Activated T-cell treated with anti-CD3 and anti-CD28 coated beads, Interleukin-2, amount 50 U/mL, for 48 hours (primary cell): ENCODE results near the gene ADPRH.
"Not testable (repeated sequence)": the region's sequence is repeated elsewhere in the genome, so short reads cannot be mapped to it uniquely, and the experiment has no call there.

ENCODE experiments used
- DNase-seq, 2 experiments: peaks; one replicate each; pipeline ENCODE4 v3.0.0-alpha.2; 2020

The ADPRH gene

GRCh38 chr3:119560160-119560559 is 19.1 kb upstream of the ADPRH start:
- no peak for DNase-seq

DNA sequence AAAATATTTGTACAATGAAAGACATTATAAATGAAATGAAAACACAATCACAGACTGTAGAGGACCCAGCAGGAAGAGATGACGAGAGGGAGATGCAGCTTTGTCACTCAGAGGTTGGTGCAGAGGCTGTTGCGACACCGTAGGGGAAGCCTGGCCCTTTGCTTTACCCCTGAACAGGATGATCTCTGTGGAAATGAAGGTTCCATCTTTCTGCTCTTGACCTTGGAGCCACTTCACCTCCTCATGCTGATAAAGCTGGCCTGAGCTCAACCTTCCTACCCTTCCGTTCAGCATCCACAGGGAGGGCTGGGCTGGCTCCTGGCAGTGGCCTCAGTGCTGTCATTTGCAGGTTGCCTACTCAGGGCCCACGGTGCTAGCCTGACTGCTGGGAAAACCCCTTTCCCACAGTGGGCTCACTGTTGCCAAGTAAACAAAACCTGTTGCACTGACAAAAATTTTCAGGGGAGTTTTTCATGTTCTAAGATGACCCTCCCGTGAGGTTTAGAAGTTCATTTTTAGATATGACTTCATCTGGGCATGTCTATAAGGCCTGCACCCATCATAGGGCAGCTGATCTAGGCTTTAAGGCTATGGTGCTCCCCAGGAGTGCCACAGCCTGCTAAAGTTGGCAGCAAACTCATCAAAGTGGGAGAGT is 16.9 kb upstream of the ADPRH start:
- peak; percentile 53 to 64 for DNase-seq

- not testable (repeated sequence) for DNase-seq
Observed at GRCh38 chr3:119563334-119563733, 16.0 kb upstream of the ADPRH start.

DNA sequence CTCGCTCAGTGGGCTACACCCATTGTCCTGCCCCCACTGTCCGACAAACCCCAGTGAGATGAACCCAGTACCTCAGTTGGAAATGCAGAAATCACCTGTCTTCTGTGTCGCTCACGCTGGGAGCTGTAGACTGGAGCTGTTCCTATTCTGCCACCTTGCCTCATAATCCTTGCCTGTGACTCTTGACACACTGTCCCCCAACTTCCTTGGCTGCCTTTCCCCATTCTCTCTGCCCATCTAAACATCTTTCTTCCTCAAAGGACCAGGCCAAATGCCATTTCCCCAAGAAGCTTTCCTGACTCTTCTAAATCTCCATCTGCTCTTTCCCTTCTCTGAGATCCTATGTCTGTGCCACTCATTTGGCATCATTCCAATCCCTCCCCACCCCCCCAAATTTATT is 10.1 kb upstream of the ADPRH start:
- DNase-seq = no peak

DNA sequence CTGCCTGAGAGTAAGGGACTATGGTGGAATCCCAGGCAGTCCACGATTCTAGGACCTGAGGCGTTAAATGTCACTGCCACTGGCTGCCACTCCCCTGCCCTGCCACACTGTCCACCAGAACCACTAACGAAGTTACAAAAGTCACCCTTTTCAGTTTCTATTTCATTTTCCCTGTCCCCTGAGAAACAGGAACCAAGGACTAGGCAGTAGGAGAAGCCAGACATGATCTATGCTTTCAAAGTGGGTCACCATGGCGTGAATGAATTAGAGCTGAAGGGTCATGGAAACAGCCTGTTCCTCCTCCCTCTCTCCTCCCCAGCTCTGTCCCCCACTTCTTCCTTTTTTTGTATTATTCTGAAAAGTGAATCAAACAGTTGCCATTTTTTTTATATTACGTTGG is 9.1 kb upstream of the ADPRH start:
- no peak for DNase-seq

DNA sequence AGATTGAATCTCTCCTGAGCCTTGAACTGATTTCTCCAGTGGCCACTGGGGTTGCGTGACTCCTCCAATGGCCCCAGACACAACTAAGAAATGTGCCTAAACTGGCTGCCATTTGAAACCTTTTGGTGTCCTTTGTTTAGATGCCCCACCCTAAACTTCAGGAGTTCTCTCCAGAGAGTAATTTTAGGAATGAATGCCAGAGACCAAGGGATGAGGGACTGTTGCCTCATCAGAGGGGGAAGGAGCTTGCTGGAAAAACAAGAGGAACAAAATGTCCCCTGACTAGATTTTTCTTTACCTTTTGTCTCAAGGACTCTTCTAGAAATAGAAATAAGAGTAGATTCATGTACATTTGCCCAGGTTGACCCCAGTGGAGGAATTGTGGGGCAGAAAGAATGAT is 8.1 kb upstream of the ADPRH start:
- DNase-seq = no peak

GRCh38 chr3:119571688-119572087 is 7.6 kb upstream of the ADPRH start:
- no peak for DNase-seq

- DNase-seq = no peak
Observed at GRCh38 chr3:119575507-119575906, 3.8 kb upstream of the ADPRH start.

DNA sequence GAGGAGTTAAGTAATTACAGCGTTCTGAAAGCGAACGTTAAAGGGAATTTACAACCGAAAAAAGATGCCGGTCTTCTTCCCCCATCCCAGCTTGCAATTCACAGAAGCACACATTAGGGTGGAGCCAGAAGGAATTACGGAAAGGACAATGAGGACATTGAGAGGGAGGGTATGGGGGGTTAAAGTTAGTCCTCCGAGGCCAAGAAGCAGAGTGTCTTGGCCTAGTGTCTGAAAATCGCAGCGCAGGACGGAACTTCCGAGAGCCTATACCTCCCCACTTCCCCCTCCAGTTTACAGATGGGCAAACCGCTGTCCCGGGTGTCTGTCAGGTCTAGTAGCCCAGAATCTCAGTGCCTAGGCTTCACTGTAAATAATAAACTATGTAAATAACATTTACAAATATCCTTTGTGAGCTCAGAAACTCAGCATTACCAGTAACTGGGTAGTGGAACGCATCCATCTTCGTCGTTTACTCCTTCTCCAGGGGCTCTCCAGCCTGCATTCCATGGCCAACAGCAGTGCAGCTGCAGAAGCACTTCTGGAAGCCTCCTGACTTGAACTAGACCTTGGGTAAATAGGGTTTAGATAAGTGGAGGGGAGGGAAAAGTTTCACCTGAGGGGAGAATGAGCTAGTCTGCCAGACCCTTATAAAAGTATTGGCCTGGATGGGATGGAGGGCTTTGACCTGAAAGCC is 922 bp downstream of the ADPRH start:
- peak in 1 of 2 experiments; percentile 35 for DNase-seq

DNA sequence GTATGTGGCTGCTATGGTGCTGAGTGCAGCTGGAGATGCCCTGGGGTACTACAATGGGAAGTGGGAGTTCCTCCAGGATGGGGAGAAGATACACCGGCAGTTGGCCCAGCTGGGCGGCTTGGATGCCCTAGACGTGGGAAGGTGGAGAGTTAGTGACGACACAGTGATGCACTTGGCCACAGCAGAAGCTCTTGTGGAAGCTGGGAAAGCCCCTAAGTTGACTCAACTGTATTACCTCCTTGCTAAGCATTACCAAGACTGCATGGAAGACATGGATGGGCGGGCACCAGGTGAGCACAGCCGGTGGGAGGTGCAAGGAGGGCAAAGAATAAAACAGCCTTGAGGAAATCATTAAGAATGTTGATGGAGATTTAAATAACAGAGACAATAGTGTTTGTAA is 2.9 kb downstream of the ADPRH start:
- peak; percentile 46 to 54 for DNase-seq

GRCh38 chr3:119585208-119585607 is 5.9 kb downstream of the ADPRH start:
- DNase-seq = no peak

DNA sequence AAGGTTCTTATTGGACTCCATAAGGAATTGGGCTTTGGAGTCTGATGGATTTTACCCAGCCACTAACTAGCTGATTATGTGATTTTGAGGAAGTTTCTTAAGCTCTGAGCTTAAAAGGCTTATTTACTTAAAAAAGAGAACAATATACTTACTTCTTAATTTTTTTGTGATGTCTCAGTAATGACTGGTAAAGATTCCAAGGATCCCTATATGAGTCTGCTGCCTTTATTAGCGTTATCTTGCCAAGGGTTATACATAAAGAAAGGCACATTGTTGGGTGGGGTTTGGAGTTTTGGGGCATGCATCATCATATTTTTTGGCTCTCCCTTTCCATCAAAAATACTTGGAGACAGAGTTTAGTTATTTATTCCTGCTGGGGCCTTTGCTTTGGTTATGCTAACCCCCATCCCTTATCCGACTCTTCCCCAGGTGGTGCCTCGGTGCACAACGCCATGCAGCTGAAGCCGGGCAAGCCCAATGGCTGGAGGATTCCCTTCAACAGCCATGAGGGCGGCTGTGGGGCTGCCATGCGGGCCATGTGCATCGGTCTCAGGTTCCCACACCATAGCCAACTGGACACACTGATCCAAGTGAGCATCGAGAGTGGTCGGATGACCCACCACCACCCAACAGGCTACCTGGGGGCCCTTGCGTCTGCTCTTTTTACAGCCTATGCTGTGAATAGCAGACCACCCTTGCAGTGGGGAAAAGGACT is 6.7 kb downstream of the ADPRH start:
- no peak for DNase-seq

DNA sequence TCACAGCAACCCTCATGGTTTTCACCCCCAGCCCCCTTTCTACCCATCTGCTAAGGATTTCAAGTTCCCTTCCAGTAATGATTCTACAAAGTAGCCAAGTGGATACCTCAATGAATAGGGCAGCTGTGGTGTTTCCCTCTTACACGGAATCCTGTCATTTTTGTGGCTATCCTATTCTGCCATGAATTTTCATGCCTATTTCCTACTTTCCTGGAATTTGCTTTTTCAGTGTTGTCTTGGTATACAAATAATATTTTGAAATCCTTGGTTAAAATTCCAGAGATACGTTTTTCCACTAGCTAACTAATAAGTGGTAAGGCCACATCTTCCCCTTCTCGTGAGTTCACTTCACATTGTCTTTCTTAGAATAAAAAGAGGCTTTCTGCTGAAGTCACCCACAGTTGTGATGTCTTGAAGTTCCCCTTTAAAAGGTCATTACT is 7.5 kb downstream of the ADPRH start:
- DNase-seq = no peak

- peak; percentile 29 to 40 for DNase-seq
Observed at GRCh38 chr3:119588112-119588511, 8.8 kb downstream of the ADPRH start.

GRCh38 chr3:119589102-119589773 is 9.9 kb downstream of the ADPRH start:
- no peak for DNase-seq

- no peak for DNase-seq
Observed at GRCh38 chr3:119590706-119591105, 11.4 kb downstream of the ADPRH start.

DNA sequence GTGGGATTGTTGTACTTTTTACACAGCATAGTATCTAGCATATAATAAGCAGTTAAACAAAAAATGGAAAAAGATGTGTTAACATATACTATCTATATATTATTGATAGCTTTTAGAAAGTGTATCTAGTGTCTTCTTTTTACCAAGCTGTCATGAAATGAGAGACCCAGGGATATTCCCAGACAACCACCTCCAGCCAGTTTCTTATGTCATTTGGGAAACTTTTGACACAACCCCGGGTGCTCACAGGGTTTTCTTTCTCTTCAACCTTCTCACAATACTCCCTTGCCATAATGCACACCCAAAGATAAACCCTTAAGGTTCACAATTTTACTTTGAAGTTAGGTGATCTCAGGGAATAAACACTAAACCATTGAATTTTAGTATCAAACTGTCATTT is 13.6 kb downstream of the ADPRH start:
- no peak for DNase-seq

DNA sequence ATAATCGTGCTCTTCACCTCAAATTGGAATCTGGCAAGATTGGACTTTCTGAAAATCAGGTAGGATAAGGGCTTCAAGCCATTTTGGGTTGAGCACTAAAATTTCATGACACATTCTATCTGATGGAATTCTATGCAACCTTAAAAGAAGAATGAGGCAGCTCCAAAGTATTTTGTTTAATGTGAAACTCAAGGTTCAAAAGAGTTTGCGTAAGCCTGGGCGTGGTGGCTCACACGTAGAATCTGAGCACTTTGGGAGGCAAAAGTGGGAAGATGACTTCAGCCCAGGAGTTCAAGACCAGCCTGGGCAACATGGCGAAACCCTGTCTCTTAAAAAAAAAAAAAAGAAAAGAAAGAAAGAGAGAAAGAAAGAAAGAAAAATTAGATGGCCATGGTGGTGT is 14.8 kb downstream of the ADPRH start:
- no peak for DNase-seq

DNA sequence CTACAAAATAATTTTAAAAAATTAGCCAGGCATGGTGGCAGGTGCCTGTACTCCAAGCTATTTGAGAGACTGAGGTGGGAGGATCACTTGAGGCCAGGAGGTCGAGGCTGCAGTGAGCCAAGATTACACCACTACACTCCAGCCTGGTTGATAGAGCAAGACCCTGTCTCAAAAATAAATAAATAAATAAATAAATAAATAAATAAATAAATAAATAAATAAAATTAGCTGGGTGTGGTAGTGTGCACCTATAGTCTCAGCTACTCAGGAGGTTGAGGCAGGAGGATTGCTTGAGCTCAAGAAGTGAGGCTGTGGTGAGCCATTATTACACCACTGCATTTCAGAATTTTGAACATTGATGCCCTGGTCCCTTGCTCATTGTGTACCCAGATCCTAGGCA is 15.6 kb downstream of the ADPRH start:
- not testable (repeated sequence) for DNase-seq

DNA sequence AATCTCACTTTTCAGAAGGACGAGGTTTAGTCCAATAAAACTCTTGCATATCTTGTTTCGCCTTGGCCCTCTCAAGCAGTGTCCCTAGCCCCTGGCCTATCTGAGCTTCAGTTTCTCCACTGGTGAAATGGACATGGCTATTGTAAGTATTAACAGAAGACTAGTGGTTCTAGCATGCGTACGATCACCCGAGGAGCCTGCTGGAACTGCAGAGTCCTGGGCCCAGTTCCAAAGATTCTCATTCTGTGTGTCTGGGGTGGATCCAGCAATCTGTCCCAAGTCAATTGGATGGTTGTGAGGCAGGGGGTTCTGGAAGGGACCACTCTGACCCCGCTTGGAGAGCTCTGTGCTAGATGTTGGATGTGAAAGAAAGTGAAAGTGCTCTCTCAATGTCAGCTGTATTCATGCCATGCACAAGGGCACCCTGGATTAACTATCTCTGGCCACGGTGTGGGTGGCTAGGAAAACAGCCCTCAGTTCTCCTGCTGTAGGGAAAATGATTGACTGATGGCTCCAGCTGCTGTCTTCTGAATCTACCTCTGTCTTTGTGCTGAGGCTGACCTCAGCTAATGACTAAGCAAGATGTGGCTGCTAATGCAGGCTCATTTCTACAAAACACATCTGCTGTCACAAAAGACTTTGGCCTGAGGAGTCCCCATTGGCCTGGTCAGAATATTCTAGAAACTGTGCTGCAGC is 16.5 kb downstream of the ADPRH start:
- no peak for DNase-seq

GRCh38 chr3:119596398-119596797 is 17.1 kb downstream of the ADPRH start:
- DNase-seq = no peak

- DNase-seq = no peak
Observed at GRCh38 chr3:119597548-119598288, 18.4 kb downstream of the ADPRH start, which contains the start of gene PLA1A. Gene PLA1A (plus strand): TSS chr3:119597885. CDS start chr3:119597914, 29 bp downstream.
